ENCODE data around the gene ZBTB43.
A peak's percentile ranks its signal among the peaks of the same experiment; 100 is the strongest.

DNA sequence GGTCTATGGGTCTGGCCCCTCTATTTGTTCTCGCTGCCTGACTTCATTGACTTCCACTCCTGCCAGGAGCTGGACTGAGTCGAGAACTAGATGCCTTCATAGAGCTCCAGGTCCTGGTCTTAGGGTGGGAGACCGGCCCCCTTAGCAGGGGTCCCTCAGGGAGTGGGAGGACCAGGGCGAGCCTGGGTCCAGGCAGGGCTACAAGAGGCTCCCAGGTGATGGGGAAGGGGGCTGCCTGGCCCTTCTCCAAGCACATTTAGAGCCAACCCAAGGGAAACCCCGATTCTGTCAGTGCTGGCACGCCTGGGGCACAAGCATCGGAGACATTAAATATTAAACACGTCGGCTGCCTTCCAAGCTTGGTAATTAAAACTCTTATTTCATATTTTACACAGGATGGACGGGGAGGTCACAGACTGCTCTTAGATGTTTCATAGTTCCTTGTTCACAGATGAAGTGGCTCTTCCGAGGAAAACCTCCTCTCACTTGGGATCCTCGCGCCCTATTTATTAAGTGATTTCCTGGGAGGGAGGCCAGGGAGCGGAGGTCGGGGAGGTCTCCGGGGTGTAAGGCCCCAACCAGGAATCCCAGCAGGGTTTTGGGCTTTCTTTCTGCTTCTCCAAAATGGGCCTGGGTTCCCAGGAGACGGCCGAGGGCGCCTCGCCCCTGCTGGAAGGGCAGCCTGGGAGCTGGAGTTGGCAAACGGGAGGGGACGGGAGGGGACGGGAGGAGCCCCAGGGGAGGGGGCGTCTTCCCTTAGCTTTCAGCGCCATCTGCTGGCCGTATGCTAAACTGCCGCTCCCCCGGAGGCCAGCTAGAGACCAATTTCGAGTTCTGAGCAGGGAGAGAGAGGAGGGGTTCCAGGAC lies 23.4 kb upstream of the ZBTB43 start:
- TF ChIP-seq, protein P1, sequence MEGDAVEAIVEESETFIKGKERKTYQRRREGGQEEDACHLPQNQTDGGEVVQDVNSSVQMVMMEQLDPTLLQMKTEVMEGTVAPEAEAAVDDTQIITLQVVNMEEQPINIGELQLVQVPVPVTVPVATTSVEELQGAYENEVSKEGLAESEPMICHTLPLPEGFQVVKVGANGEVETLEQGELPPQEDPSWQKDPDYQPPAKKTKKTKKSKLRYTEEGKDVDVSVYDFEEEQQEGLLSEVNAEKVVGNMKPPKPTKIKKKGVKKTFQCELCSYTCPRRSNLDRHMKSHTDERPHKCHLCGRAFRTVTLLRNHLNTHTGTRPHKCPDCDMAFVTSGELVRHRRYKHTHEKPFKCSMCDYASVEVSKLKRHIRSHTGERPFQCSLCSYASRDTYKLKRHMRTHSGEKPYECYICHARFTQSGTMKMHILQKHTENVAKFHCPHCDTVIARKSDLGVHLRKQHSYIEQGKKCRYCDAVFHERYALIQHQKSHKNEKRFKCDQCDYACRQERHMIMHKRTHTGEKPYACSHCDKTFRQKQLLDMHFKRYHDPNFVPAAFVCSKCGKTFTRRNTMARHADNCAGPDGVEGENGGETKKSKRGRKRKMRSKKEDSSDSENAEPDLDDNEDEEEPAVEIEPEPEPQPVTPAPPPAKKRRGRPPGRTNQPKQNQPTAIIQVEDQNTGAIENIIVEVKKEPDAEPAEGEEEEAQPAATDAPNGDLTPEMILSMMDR (IDR thresholded peaks at IDR 0.05), result peak; percentile 86
- no peak for TF ChIP-seq ZFX (IDR thresholded peaks at IDR 0.05; ENCODE audit: borderline replicate concordance)
